Measurements from ENCODE around the gene LRMDA. TPM values are rescaled to one million over a fixed set of nuclear protein-coding genes. Genes with fewer than 3 reads are reported as not detected.

LRMDA gene
- polyA plus RNA-seq, 1 donor (not counting 4 experiments of a cell fraction or from before 2014, with no cell fraction given): not detected

- H3K4me1 ChIP-seq (ENCODE audit: control insufficient read depth, extremely low read depth, insufficient read depth, low read length): no peaks in the 10 kb centered on the region
- H3K27ac ChIP-seq (ENCODE audit: control insufficient read depth, insufficient read depth, low read length): no peak overlapping the region
- DNase-seq (ENCODE audit: low read depth, low spot score) (no peak), FAIRE-seq (no peak)
- no peaks in the 10 kb centered on the region for H4K20me1 ChIP-seq (ENCODE audit: control insufficient read depth, extremely low read depth, insufficient read depth, low read length)
- no peaks in the 10 kb centered on the region for H3K36me3 ChIP-seq (ENCODE audit: control insufficient read depth in 2 of 2, extremely low read depth in 1 of 2, insufficient read depth in 2 of 2, low read length in 2 of 2)
- dilution Hi-C loops (cut with MboI; ENCODE audit: extremely low pct_ligation_motif_present, low sequenced_read_pairs): no loop called here
- no peaks in the 10 kb centered on the region for H3K79me2 ChIP-seq (ENCODE audit: control insufficient read depth, insufficient read depth, low read length)
- no peak overlapping the region for H3K4me2 ChIP-seq (ENCODE audit: control insufficient read depth, extremely low read depth, insufficient read depth, low read depth, low read length)
- TF ChIP-seq CTCF (optimal IDR thresholded peaks at IDR 0.05 in 1 of 3, IDR thresholded peaks at IDR 0.05 in 1 of 3, conservative IDR thresholded peaks at IDR 0.05 in 1 of 3; ENCODE audit: extremely low read depth in 1 of 3, insufficient read depth in 2 of 3, low read length in 3 of 3) (no peak), EZH2 (IDR thresholded peaks at IDR 0.05; ENCODE audit: low read length) (no peak)
- H3K27me3 ChIP-seq (ENCODE audit: control insufficient read depth, extremely low read depth, insufficient read depth, low read length): no peaks in the 10 kb centered on the region
- H3K4me3 ChIP-seq (ENCODE audit: control insufficient read depth in 2 of 3, extremely low read depth in 1 of 3, insufficient read depth in 2 of 3, low read depth in 1 of 3, low read length in 3 of 3): no peak overlapping the region
- no peak overlapping the region for H3K9ac ChIP-seq (ENCODE audit: control insufficient read depth, extremely low read depth, insufficient read depth, low read length)
- H3K9me3 ChIP-seq (ENCODE audit: control insufficient read depth, low read depth, low read length): no peaks in the 10 kb centered on the region
- H3K9me1 ChIP-seq (ENCODE audit: control insufficient read depth, extremely low read depth, insufficient read depth, low read length): no peaks in the 10 kb centered on the region
- H2AFZ ChIP-seq (ENCODE audit: control insufficient read depth, low read length): no peak overlapping the region
These were observed 905.0 kb downstream of the LRMDA start for GRCh38 chr10:76336213-76336963.

GRCh38 chr10:76337641-76338040 lies 906.2 kb downstream of the LRMDA start:
- Histone ChIP-seq H3K4me1 (ENCODE audit: control insufficient read depth, extremely low read depth, insufficient read depth, low read length) (no peaks in the 10 kb centered on the region), H3K27me3 (ENCODE audit: control insufficient read depth, extremely low read depth, insufficient read depth, low read length) (no peaks in the 10 kb centered on the region), H3K9ac (ENCODE audit: control insufficient read depth, extremely low read depth, insufficient read depth, low read length) (no peak overlapping the region), H3K4me3 (ENCODE audit: control insufficient read depth in 2 of 3, extremely low read depth in 1 of 3, insufficient read depth in 2 of 3, low read depth in 1 of 3, low read length in 3 of 3) (no peak overlapping the region), H3K27ac (ENCODE audit: control insufficient read depth, insufficient read depth, low read length) (no peak overlapping the region), H3K9me1 (ENCODE audit: control insufficient read depth, extremely low read depth, insufficient read depth, low read length) (no peaks in the 10 kb centered on the region), H4K20me1 (ENCODE audit: control insufficient read depth, extremely low read depth, insufficient read depth, low read length) (no peaks in the 10 kb centered on the region), H3K9me3 (ENCODE audit: control insufficient read depth, low read depth, low read length) (no peaks in the 10 kb centered on the region), H3K79me2 (ENCODE audit: control insufficient read depth, insufficient read depth, low read length) (no peaks in the 10 kb centered on the region), H2AFZ (ENCODE audit: control insufficient read depth, low read length) (peak overlapping the region; percentile 22), H3K36me3 (ENCODE audit: control insufficient read depth in 2 of 2, extremely low read depth in 1 of 2, insufficient read depth in 2 of 2, low read length in 2 of 2) (no peaks in the 10 kb centered on the region), H3K4me2 (ENCODE audit: control insufficient read depth, extremely low read depth, insufficient read depth, low read depth, low read length) (no peak overlapping the region)
- FAIRE-seq (peak; percentile 23), DNase-seq (ENCODE audit: low read depth, low spot score) (no peak)
- TF ChIP-seq CTCF (optimal IDR thresholded peaks at IDR 0.05 in 1 of 3, IDR thresholded peaks at IDR 0.05 in 1 of 3, conservative IDR thresholded peaks at IDR 0.05 in 1 of 3; ENCODE audit: extremely low read depth in 1 of 3, insufficient read depth in 2 of 3, low read length in 3 of 3): no peak
- TF ChIP-seq EZH2 (IDR thresholded peaks at IDR 0.05; ENCODE audit: low read length): no peak
- dilution Hi-C loops (cut with MboI; ENCODE audit: extremely low pct_ligation_motif_present, low sequenced_read_pairs): no loop called here

Data from keratinocyte (primary cell).